Dendritic cell treated with granulocyte-macrophage colony-stimulating factor and Interleukin-4, amounts not matched to agents 40 ng/mL and 50 ng/mL, for 4 days (primary cell): Measurements from ENCODE around the gene SRGAP2.
"Not testable (repeated sequence)": the region's sequence is repeated elsewhere in the genome, so short reads cannot be mapped to it uniquely, and the experiment has no call there.

Source experiments
- H3K27ac Mint-ChIP-seq: one replicate; pipeline ENCODE4 v1.8.0; 2022; ENCODE audit warnings: mild to moderate bottlenecking, mixed read lengths
- H3K27me3 Mint-ChIP-seq: one replicate; pipeline ENCODE4 v1.8.0; 2022; ENCODE audit warnings: mild to moderate bottlenecking, mixed read lengths
- H3K36me3 Mint-ChIP-seq: one replicate; pipeline ENCODE4 v1.8.0; 2022; ENCODE audit warnings: low read depth, mixed read lengths
- H3K4me1 Mint-ChIP-seq: one replicate; pipeline ENCODE4 v1.8.0; 2022; ENCODE audit warnings: low read depth, mixed read lengths
- H3K4me3 Mint-ChIP-seq: one replicate; pipeline ENCODE4 v1.8.0; 2022; ENCODE audit warnings: mild to moderate bottlenecking, moderate library complexity, mixed read lengths
- H3K9me3 Mint-ChIP-seq: one replicate; pipeline ENCODE4 v1.8.0; 2022; ENCODE audit warnings: mixed read lengths
- intact Hi-C: fragments of 100-400 bp; cut with micrococcal nuclease; formaldehyde crosslinking; loops from one replicate; pipeline ENCODE4 v1.15.0; 2022

Gene SRGAP2

GRCh38 chr1:206203364-206204158 is at the start of gene SRGAP2:
Gene SRGAP2, plus strand, starts transcription at chr1:206203541. Its CDS starts 2,430 bp downstream, at chr1:206205971.
- H3K4me1 Mint-ChIP-seq, intact Hi-C loops, H3K9me3 Mint-ChIP-seq, H3K36me3 Mint-ChIP-seq, H3K27me3 Mint-ChIP-seq: not testable (repeated sequence)
- Mint-ChIP-seq H3K4me3 (peak within 1 kb of the TSS; percentile 87), H3K27ac (peak within 1 kb of the TSS; percentile 90)

GRCh38 chr1:206167350-206168029 is 35.9 kb upstream of the SRGAP2 start:
- H3K4me1 Mint-ChIP-seq, intact Hi-C loops, H3K4me3 Mint-ChIP-seq, H3K27ac Mint-ChIP-seq, H3K27me3 Mint-ChIP-seq, H3K9me3 Mint-ChIP-seq, H3K36me3 Mint-ChIP-seq: not testable (repeated sequence)

- H3K27ac Mint-ChIP-seq, H3K4me3 Mint-ChIP-seq, H3K9me3 Mint-ChIP-seq, H3K36me3 Mint-ChIP-seq, H3K4me1 Mint-ChIP-seq, intact Hi-C loops, H3K27me3 Mint-ChIP-seq: not testable (repeated sequence)
Observed at GRCh38 chr1:206169794-206170193, 33.5 kb upstream of the SRGAP2 start.

GRCh38 chr1:206173110-206173719 is 30.1 kb upstream of the SRGAP2 start:
- H3K27ac Mint-ChIP-seq, H3K36me3 Mint-ChIP-seq, H3K27me3 Mint-ChIP-seq, H3K4me3 Mint-ChIP-seq, H3K4me1 Mint-ChIP-seq, intact Hi-C loops, H3K9me3 Mint-ChIP-seq: not testable (repeated sequence)

GRCh38 chr1:206174182-206174868 is 29.0 kb upstream of the SRGAP2 start:
- H3K27me3 Mint-ChIP-seq, H3K4me3 Mint-ChIP-seq, H3K9me3 Mint-ChIP-seq, intact Hi-C loops, H3K36me3 Mint-ChIP-seq, H3K27ac Mint-ChIP-seq, H3K4me1 Mint-ChIP-seq: not testable (repeated sequence)

GRCh38 chr1:206175459-206176113 is 27.8 kb upstream of the SRGAP2 start:
- H3K27ac Mint-ChIP-seq, intact Hi-C loops, H3K27me3 Mint-ChIP-seq, H3K9me3 Mint-ChIP-seq, H3K4me1 Mint-ChIP-seq, H3K36me3 Mint-ChIP-seq: not testable (repeated sequence)
- peak overlapping the region; percentile 9 for H3K4me3 Mint-ChIP-seq

GRCh38 chr1:206176114-206176502 is 27.2 kb upstream of the SRGAP2 start:
- H3K27ac Mint-ChIP-seq, intact Hi-C loops, H3K4me3 Mint-ChIP-seq, H3K36me3 Mint-ChIP-seq, H3K27me3 Mint-ChIP-seq, H3K9me3 Mint-ChIP-seq, H3K4me1 Mint-ChIP-seq: not testable (repeated sequence)

GRCh38 chr1:206178061-206178989 is 25.0 kb upstream of the SRGAP2 start:
- intact Hi-C loops, H3K36me3 Mint-ChIP-seq, H3K4me1 Mint-ChIP-seq, H3K9me3 Mint-ChIP-seq, H3K4me3 Mint-ChIP-seq, H3K27ac Mint-ChIP-seq, H3K27me3 Mint-ChIP-seq: not testable (repeated sequence)

GRCh38 chr1:206179666-206180065 is 23.7 kb upstream of the SRGAP2 start:
- H3K27ac Mint-ChIP-seq, intact Hi-C loops, H3K4me3 Mint-ChIP-seq, H3K36me3 Mint-ChIP-seq, H3K9me3 Mint-ChIP-seq, H3K4me1 Mint-ChIP-seq, H3K27me3 Mint-ChIP-seq: not testable (repeated sequence)

- H3K9me3 Mint-ChIP-seq, H3K27ac Mint-ChIP-seq, H3K36me3 Mint-ChIP-seq, intact Hi-C loops, H3K27me3 Mint-ChIP-seq, H3K4me3 Mint-ChIP-seq, H3K4me1 Mint-ChIP-seq: not testable (repeated sequence)
Observed at GRCh38 chr1:206182368-206183317, 20.7 kb upstream of the SRGAP2 start.

- H3K27me3 Mint-ChIP-seq, H3K36me3 Mint-ChIP-seq, H3K27ac Mint-ChIP-seq, H3K9me3 Mint-ChIP-seq, H3K4me1 Mint-ChIP-seq, intact Hi-C loops, H3K4me3 Mint-ChIP-seq: not testable (repeated sequence)
Observed at GRCh38 chr1:206183788-206184187, 19.6 kb upstream of the SRGAP2 start.

GRCh38 chr1:206185778-206186177 is 17.6 kb upstream of the SRGAP2 start:
- H3K4me1 Mint-ChIP-seq, H3K27ac Mint-ChIP-seq, H3K27me3 Mint-ChIP-seq, H3K36me3 Mint-ChIP-seq, H3K9me3 Mint-ChIP-seq, H3K4me3 Mint-ChIP-seq, intact Hi-C loops: not testable (repeated sequence)
